Activated CD4-positive, alpha-beta memory T cell treated with anti-CD3 and anti-CD28 coated beads, Interleukin-2, amount 10 ng/mL, durations not matched to agents 7 days and 5 days (primary cell): ENCODE measurements around the gene PCSK5. TPM values are rescaled to one million over a fixed set of nuclear protein-coding genes. Genes with fewer than 3 reads are reported as not detected.

ENCODE experiments used
- CTCF ChIA-PET: fragments of 350-600 bp; sonication (Branson Sonifier 250); formaldehyde crosslinking; loops from one replicate; lab custom pipeline; 2021; ENCODE audit warnings: antibody characterized with exemption, inconsistent platforms; lab: Charles Lee
- POLR2A ChIA-PET: fragments of 350-600 bp; sonication (Branson Sonifier 250); formaldehyde crosslinking; loops from one replicate; lab custom pipeline; 2021; ENCODE audit warnings: antibody characterized with exemption; lab: Charles Lee
- DNase-seq: peaks from one replicate; pipeline ENCODE4 v3.0.0-alpha.2; 2020
- H3K27ac Mint-ChIP-seq: one replicate; pipeline ENCODE4 v1.8.0; 2021; ENCODE audit warnings: mild to moderate bottlenecking, mixed read lengths
- H3K27me3 Mint-ChIP-seq: one replicate; pipeline ENCODE4 v1.8.0; 2021; ENCODE audit warnings: mixed read lengths
- H3K36me3 Mint-ChIP-seq: one replicate; pipeline ENCODE4 v1.8.0; 2021; ENCODE audit warnings: low read depth, mixed read lengths
- H3K4me1 Mint-ChIP-seq: one replicate; pipeline ENCODE4 v1.8.0; 2021; ENCODE audit warnings: mixed read lengths
- H3K4me3 Mint-ChIP-seq: one replicate; pipeline ENCODE4 v1.8.0; 2021; ENCODE audit warnings: mild to moderate bottlenecking, mixed read lengths
- H3K9me3 Mint-ChIP-seq: one replicate; pipeline ENCODE4 v1.8.0; 2021; ENCODE audit warnings: mixed read lengths
- total RNA-seq, 2 experiments: library from RNA; stranded (reverse); gene quantifications; one replicate each; pipeline ENCODE4 v1.2.3, GENCODE V29; 2021

Gene PCSK5
- total RNA-seq, 2 experiments from 2014 or later: 1.2 to 1.7 TPM

GRCh38 chr9:76341616-76342015, 451.1 kb downstream of the PCSK5 start:
- no peak overlapping the region for H3K27ac Mint-ChIP-seq
- no peaks in the 10 kb centered on the region for H3K9me3 Mint-ChIP-seq
- H3K4me1 Mint-ChIP-seq: no peaks in the 10 kb centered on the region
- no peaks in the 10 kb centered on the region for H3K36me3 Mint-ChIP-seq
- peaks cover 6% of the 10 kb centered on the region for H3K27me3 Mint-ChIP-seq
- H3K4me3 Mint-ChIP-seq: no peak overlapping the region
- ChIA-PET CTCF (no interaction called here), POLR2A (no interaction called here)
- no peak for DNase-seq

GRCh38 chr9:76342201-76342600, 451.7 kb downstream of the PCSK5 start:
- no peak overlapping the region for H3K27ac Mint-ChIP-seq
- H3K36me3 Mint-ChIP-seq: no peaks in the 10 kb centered on the region

GRCh38 chr9:76342858-76343257, 452.4 kb downstream of the PCSK5 start:
- no peak overlapping the region for H3K4me3 Mint-ChIP-seq
- H3K4me1 Mint-ChIP-seq: no peaks in the 10 kb centered on the region
- H3K27ac Mint-ChIP-seq: no peak overlapping the region
- no peak for DNase-seq
- H3K9me3 Mint-ChIP-seq: no peaks in the 10 kb centered on the region
- POLR2A ChIA-PET: no interaction called here
- H3K36me3 Mint-ChIP-seq: no peaks in the 10 kb centered on the region
- CTCF ChIA-PET: no interaction called here
- H3K27me3 Mint-ChIP-seq: peaks cover 6% of the 10 kb centered on the region

More at GRCh38 chr9:76342201-76342600, 451.7 kb downstream of the PCSK5 start:
- Mint-ChIP-seq H3K4me3 (no peak overlapping the region), H3K9me3 (no peaks in the 10 kb centered on the region), H3K4me1 (no peaks in the 10 kb centered on the region), H3K27me3 (peaks cover 6% of the 10 kb centered on the region)
- ChIA-PET POLR2A (no interaction called here), CTCF (no interaction called here)
- no peak for DNase-seq

- H3K9me3 Mint-ChIP-seq: no peaks in the 10 kb centered on the region
- no peak for DNase-seq
- peaks cover 4% of the 10 kb centered on the region for H3K27me3 Mint-ChIP-seq
- H3K27ac Mint-ChIP-seq: no peak overlapping the region
- H3K4me3 Mint-ChIP-seq: no peak overlapping the region
- H3K36me3 Mint-ChIP-seq: no peaks in the 10 kb centered on the region
- POLR2A ChIA-PET: no interaction called here
- H3K4me1 Mint-ChIP-seq: no peaks in the 10 kb centered on the region
- CTCF ChIA-PET: no interaction called here
Observed at GRCh38 chr9:76349865-76350264, 459.4 kb downstream of the PCSK5 start.

GRCh38 chr9:76351006-76351405, 460.5 kb downstream of the PCSK5 start:
- H3K27ac Mint-ChIP-seq: no peak overlapping the region
- CTCF ChIA-PET: no interaction called here
- POLR2A ChIA-PET: no interaction called here
- DNase-seq: no peak
- no peak overlapping the region for H3K4me3 Mint-ChIP-seq
- peaks cover 4% of the 10 kb centered on the region for H3K27me3 Mint-ChIP-seq
- H3K4me1 Mint-ChIP-seq: no peaks in the 10 kb centered on the region
- no peaks in the 10 kb centered on the region for H3K36me3 Mint-ChIP-seq
- no peaks in the 10 kb centered on the region for H3K9me3 Mint-ChIP-seq

- DNase-seq: no peak
- H3K4me3 Mint-ChIP-seq: no peak overlapping the region
- no peaks in the 10 kb centered on the region for H3K4me1 Mint-ChIP-seq
- no peaks in the 10 kb centered on the region for H3K36me3 Mint-ChIP-seq
- CTCF ChIA-PET: no interaction called here
- POLR2A ChIA-PET: no interaction called here
- H3K27ac Mint-ChIP-seq: no peak overlapping the region
- H3K9me3 Mint-ChIP-seq: no peaks in the 10 kb centered on the region
- peaks cover 4% of the 10 kb centered on the region for H3K27me3 Mint-ChIP-seq
Observed at GRCh38 chr9:76352026-76352620, 461.6 kb downstream of the PCSK5 start.

- Mint-ChIP-seq H3K9me3 (no peaks in the 10 kb centered on the region), H3K27ac (no peak overlapping the region), H3K27me3 (peaks cover 4% of the 10 kb centered on the region), H3K4me3 (no peak overlapping the region), H3K4me1 (no peaks in the 10 kb centered on the region), H3K36me3 (no peaks in the 10 kb centered on the region)
- DNase-seq: no peak
- CTCF ChIA-PET: no interaction called here
- POLR2A ChIA-PET: no interaction called here
Observed at GRCh38 chr9:76353280-76353679, 462.8 kb downstream of the PCSK5 start.

- Mint-ChIP-seq H3K4me3 (no peak overlapping the region), H3K27ac (no peak overlapping the region), H3K36me3 (no peaks in the 10 kb centered on the region), H3K9me3 (no peaks in the 10 kb centered on the region), H3K27me3 (peaks cover 4% of the 10 kb centered on the region), H3K4me1 (no peaks in the 10 kb centered on the region)
- DNase-seq: no peak
- CTCF ChIA-PET: no interaction called here
- POLR2A ChIA-PET: no interaction called here
Observed at GRCh38 chr9:76354221-76354620, 463.7 kb downstream of the PCSK5 start.

GRCh38 chr9:76355886-76356285, 465.4 kb downstream of the PCSK5 start:
- no peak for DNase-seq
- peaks cover 6% of the 10 kb centered on the region for H3K27me3 Mint-ChIP-seq
- ChIA-PET CTCF (no interaction called here), POLR2A (no interaction called here)
- H3K4me1 Mint-ChIP-seq: no peaks in the 10 kb centered on the region
- no peaks in the 10 kb centered on the region for H3K36me3 Mint-ChIP-seq
- no peak overlapping the region for H3K27ac Mint-ChIP-seq
- no peaks in the 10 kb centered on the region for H3K9me3 Mint-ChIP-seq
- H3K4me3 Mint-ChIP-seq: no peak overlapping the region

GRCh38 chr9:76357555-76357954, 467.1 kb downstream of the PCSK5 start:
- Mint-ChIP-seq H3K27ac (no peak overlapping the region), H3K4me1 (no peaks in the 10 kb centered on the region), H3K36me3 (no peaks in the 10 kb centered on the region), H3K27me3 (peaks cover 9% of the 10 kb centered on the region), H3K9me3 (no peaks in the 10 kb centered on the region), H3K4me3 (no peak overlapping the region)
- CTCF ChIA-PET: no interaction called here
- no peak for DNase-seq
- POLR2A ChIA-PET: no interaction called here

- Mint-ChIP-seq H3K36me3 (no peaks in the 10 kb centered on the region), H3K27ac (no peak overlapping the region), H3K4me1 (no peaks in the 10 kb centered on the region), H3K27me3 (peaks cover 12% of the 10 kb centered on the region), H3K9me3 (no peaks in the 10 kb centered on the region), H3K4me3 (no peak overlapping the region)
- ChIA-PET CTCF (no interaction called here), POLR2A (no interaction called here)
- DNase-seq: no peak
Observed at GRCh38 chr9:76358628-76359280, 468.3 kb downstream of the PCSK5 start.

- no peak for DNase-seq
- no peaks in the 10 kb centered on the region for H3K4me1 Mint-ChIP-seq
- no peaks in the 10 kb centered on the region for H3K9me3 Mint-ChIP-seq
- ChIA-PET POLR2A (no interaction called here), CTCF (no interaction called here)
- peaks cover 10% of the 10 kb centered on the region for H3K27me3 Mint-ChIP-seq
- H3K27ac Mint-ChIP-seq: no peak overlapping the region
- H3K36me3 Mint-ChIP-seq: no peaks in the 10 kb centered on the region
- no peak overlapping the region for H3K4me3 Mint-ChIP-seq
Observed at GRCh38 chr9:76359365-76359764, 468.9 kb downstream of the PCSK5 start.

GRCh38 chr9:76359766-76360165, 469.3 kb downstream of the PCSK5 start:
- Mint-ChIP-seq H3K4me1 (no peaks in the 10 kb centered on the region), H3K4me3 (no peak overlapping the region), H3K27ac (no peak overlapping the region), H3K9me3 (no peaks in the 10 kb centered on the region), H3K27me3 (peaks cover 10% of the 10 kb centered on the region), H3K36me3 (no peaks in the 10 kb centered on the region)
- ChIA-PET CTCF (no interaction called here), POLR2A (no interaction called here)
- DNase-seq: no peak
